H9 (cell line): ENCODE results near the gene RNF31. TPM values are rescaled to one million over a fixed set of nuclear protein-coding genes. Genes with fewer than 3 reads are reported as not detected.
A peak's percentile ranks its signal among the peaks of the same experiment; 100 is the strongest.

Experiments used
- DNase-seq: peaks from one replicate; pipeline ENCODE4 v3.0.0-alpha.2; 2017
- H2AFZ ChIP-seq: one replicate; pipeline ENCODE4 v1.6.1; 2013; ENCODE audit warnings: mild to moderate bottlenecking, low read length, control low read depth, moderate library complexity
- H2AK5ac ChIP-seq: 2 replicates; pipeline ENCODE4 v1.6.1; 2013; ENCODE audit warnings: low read length, control low read depth, mixed read lengths; ENCODE audit not compliant: insufficient read length
- H2BK120ac ChIP-seq: one replicate; pipeline ENCODE4 v1.6.1; 2013; ENCODE audit warnings: low read depth, mild to moderate bottlenecking, low read length, control low read depth, inconsistent platforms; ENCODE audit not compliant: poor library complexity, severe bottlenecking
- H2BK12ac ChIP-seq: 2 replicates; pipeline ENCODE4 v1.6.1; 2013; ENCODE audit warnings: low read length, control low read depth, mixed read lengths, low read depth; ENCODE audit not compliant: insufficient read length
- H2BK15ac ChIP-seq: 2 replicates; pipeline ENCODE4 v1.6.1; 2013; ENCODE audit warnings: low read depth, low read length, control low read depth
- H2BK20ac ChIP-seq: one replicate; pipeline ENCODE4 v1.6.1; 2013; ENCODE audit warnings: low read depth, mild to moderate bottlenecking, low read length, control low read depth, inconsistent platforms; ENCODE audit not compliant: poor library complexity, severe bottlenecking
- H2BK5ac ChIP-seq: 2 replicates; pipeline ENCODE4 v1.6.1; 2013; ENCODE audit warnings: low read length, control low read depth, mixed read lengths; ENCODE audit not compliant: insufficient read length
- H3K14ac ChIP-seq: 2 replicates; pipeline ENCODE4 v1.6.1; 2013; ENCODE audit warnings: low read length, control low read depth; ENCODE audit not compliant: insufficient read depth
- H3K18ac ChIP-seq: 2 replicates; pipeline ENCODE4 v1.6.1; 2013; ENCODE audit warnings: low read depth, mild to moderate bottlenecking, mixed read lengths, low read length, control low read depth; ENCODE audit not compliant: insufficient read length
- H3K23ac ChIP-seq: 2 replicates; pipeline ENCODE4 v1.6.1; 2013; ENCODE audit warnings: low read length, control low read depth, mixed read lengths, low read depth; ENCODE audit not compliant: insufficient read length
- H3K23me2 ChIP-seq: 2 replicates; pipeline ENCODE4 v1.6.1; 2013; ENCODE audit warnings: low read depth, mild to moderate bottlenecking, mixed read lengths, low read length, control low read depth; ENCODE audit not compliant: insufficient read length, poor library complexity, severe bottlenecking
- H3K27ac ChIP-seq: 2 replicates; pipeline ENCODE4 v1.5.1; 2013; ENCODE audit warnings: low read length, control low read depth, mixed read lengths, low read depth; ENCODE audit not compliant: insufficient read length
- H3K27me3 ChIP-seq: 2 replicates; pipeline ENCODE4 v1.6.1; 2013; ENCODE audit warnings: low read length, control low read depth, inconsistent platforms; ENCODE audit not compliant: insufficient read depth
- H3K4ac ChIP-seq: 2 replicates; pipeline ENCODE4 v1.6.1; 2013; ENCODE audit warnings: low read depth, mild to moderate bottlenecking, control low read depth, inconsistent platforms, low read length, moderate library complexity
- H3K4me1 ChIP-seq: 2 replicates; pipeline ENCODE4 v1.6.1; 2013; ENCODE audit warnings: low read length, control low read depth, inconsistent platforms; ENCODE audit not compliant: insufficient read depth
- H3K4me2 ChIP-seq: 2 replicates; pipeline ENCODE4 v1.6.1; 2013; ENCODE audit warnings: low read length, control low read depth, mixed read lengths; ENCODE audit not compliant: insufficient read length, insufficient read depth
- H3K56ac ChIP-seq: 2 replicates; pipeline ENCODE4 v1.6.1; 2013; ENCODE audit warnings: low read depth, mild to moderate bottlenecking, mixed read lengths, low read length, control low read depth; ENCODE audit not compliant: insufficient read length
- H3K79me1 ChIP-seq: 2 replicates; pipeline ENCODE4 v1.6.1; 2013; ENCODE audit warnings: low read depth, mild to moderate bottlenecking, moderate library complexity, low read length, control low read depth, inconsistent platforms; ENCODE audit not compliant: insufficient read depth, poor library complexity, severe bottlenecking
- H3K79me2 ChIP-seq: 2 replicates; pipeline ENCODE4 v1.6.1; 2013; ENCODE audit warnings: low read length, control low read depth, inconsistent platforms; ENCODE audit not compliant: insufficient read depth
- H3K9ac ChIP-seq: 2 replicates; pipeline ENCODE4 v1.6.1; 2013; ENCODE audit warnings: low read length, control low read depth, mixed read lengths; ENCODE audit not compliant: insufficient read length; ENCODE audit errors: extremely low read depth
- H3K9me3 ChIP-seq: one replicate; pipeline ENCODE4 v1.6.1; 2013; ENCODE audit warnings: low read depth, low read length, inconsistent platforms; ENCODE audit not compliant: control insufficient read depth
- H3T11ph ChIP-seq: one replicate; pipeline ENCODE4 v1.6.1; 2013; ENCODE audit warnings: mild to moderate bottlenecking, low read length, control low read depth, inconsistent platforms
- H4K20me1 ChIP-seq: one replicate; pipeline ENCODE4 v1.6.1; 2013; ENCODE audit not compliant: control insufficient read depth, insufficient read length, insufficient read depth
- H4K5ac ChIP-seq: 2 replicates; pipeline ENCODE4 v1.6.1; 2013; ENCODE audit warnings: low read depth, mild to moderate bottlenecking, mixed read lengths, low read length, control low read depth; ENCODE audit not compliant: insufficient read length
- H4K8ac ChIP-seq: replicated peaks from 2 replicates; pipeline ENCODE4 v1.6.1; 2013; ENCODE audit warnings: low read length, control low read depth, mixed read lengths, low read depth; ENCODE audit not compliant: insufficient read length
- H4K91ac ChIP-seq: 2 replicates; pipeline ENCODE4 v1.6.1; 2013; ENCODE audit warnings: low read depth, mild to moderate bottlenecking, moderate library complexity, mixed read lengths, low read length, control low read depth; ENCODE audit not compliant: insufficient read length
- H3K27ac Mint-ChIP-seq, 3 experiments: 2 replicates in 2 of 3; 3 replicates in 1 of 3; pipeline ENCODE4 v1.8.0; 2020 to 2021; ENCODE audit warnings: mixed read lengths in 3 of 3, mild to moderate bottlenecking in 1 of 3, moderate library complexity in 1 of 3
- H3K27me3 Mint-ChIP-seq: 2 replicates; pipeline ENCODE4 v1.8.0; 2021; ENCODE audit warnings: low read depth, mild to moderate bottlenecking, moderate library complexity, mixed read lengths
- H3K36me3 Mint-ChIP-seq, 3 experiments: 2 replicates in 2 of 3; 3 replicates in 1 of 3; pipeline ENCODE4 v1.8.0; 2020 to 2021; ENCODE audit warnings: low read depth in 3 of 3, mixed read lengths in 3 of 3; ENCODE audit not compliant: insufficient read depth in 1 of 3
- H3K4me1 Mint-ChIP-seq, 2 experiments: 2 replicates each; pipeline ENCODE4 v1.8.0; 2020; ENCODE audit warnings: mixed read lengths in 2 of 2
- H3K4me3 Mint-ChIP-seq, 2 experiments: 2 replicates in 1 of 2; 3 replicates in 1 of 2; pipeline ENCODE4 v1.8.0; 2020 to 2021; ENCODE audit warnings: mild to moderate bottlenecking in 2 of 2, mixed read lengths in 2 of 2, moderate library complexity in 1 of 2
- H3K9me3 Mint-ChIP-seq, 2 experiments: 2 replicates in 1 of 2; 3 replicates in 1 of 2; pipeline ENCODE4 v1.8.0; 2020; ENCODE audit warnings: mild to moderate bottlenecking in 2 of 2, mixed read lengths in 2 of 2, moderate library complexity in 1 of 2
- WGBS: extraction: QIAGEN DNeasy Blood & Tissue Kit; methylation state at CpG from one replicate; pipeline ENCODE4 v1.1.7; 2013; ENCODE audit warnings: missing lambda C conversion rate, low lambda C conversion rate, mixed read lengths; ENCODE audit not compliant: insufficient read length; ENCODE audit errors: extremely low coverage; 5-methylcytosine and 5-hydroxymethylcytosine counted together
- total RNA-seq: library from RNA; stranded (reverse); gene quantifications from 2 replicates; pipeline ENCODE4 v1.2.1, GENCODE V29; 2021
- TF ChIP-seq, protein P1 (sequence below): fragments of 200-600 bp; sonication (generic); conservative IDR thresholded peaks from 3 replicates; pipeline ENCODE4 v1.8.0; 2021; ENCODE audit warnings: antibody characterized with exemption, mild to moderate bottlenecking

Gene RNF31
- total RNA-seq, 1 experiment from 2014 or later = 87.3 TPM

DNA sequence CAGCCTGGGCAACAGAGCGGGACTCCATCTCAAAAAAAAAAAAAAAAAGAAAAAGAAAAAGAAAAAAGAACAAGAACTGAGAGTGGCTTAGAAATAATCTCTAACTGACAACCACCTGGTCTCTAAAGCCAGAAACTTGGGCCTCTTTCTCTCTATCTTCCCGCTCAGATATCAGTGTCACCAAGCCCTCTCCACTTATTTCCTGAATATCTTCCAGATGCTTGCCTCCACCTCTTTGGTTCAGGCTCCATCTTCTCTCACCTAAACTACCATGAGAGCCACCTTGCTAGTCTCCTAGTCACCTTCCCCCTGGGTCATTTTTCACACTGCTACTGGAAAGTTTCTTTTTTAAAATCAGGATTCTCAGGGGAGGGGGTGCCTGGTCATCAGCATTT lies 49.8 kb downstream of the RNF31 start:
- Histone ChIP-seq H2AK5ac (no peak overlapping the region), H3T11ph (no peak overlapping the region), H3K79me2 (no peaks in the 10 kb centered on the region), H2BK12ac (no peak overlapping the region), H3K4me2 (no peak overlapping the region), H3K4ac (no peak overlapping the region), H3K14ac (no peak overlapping the region), H3K56ac (no peak overlapping the region), H3K9ac (no peak overlapping the region), H4K91ac (no peak overlapping the region), H3K9me3 (peaks cover 5% of the 10 kb centered on the region), H4K5ac (no peak overlapping the region), H3K23ac (no peak overlapping the region), H3K27me3 (no peaks in the 10 kb centered on the region), H4K20me1 (no peaks in the 10 kb centered on the region), H2BK15ac (no peak overlapping the region), H2BK5ac (no peak overlapping the region), H2BK20ac (no peak overlapping the region), H4K8ac (no peak overlapping the region), H3K23me2 (peaks cover 8% of the 10 kb centered on the region), H3K27ac (no peak overlapping the region), H3K18ac (no peak overlapping the region), H2BK120ac (no peak overlapping the region), H3K4me1 (no peaks in the 10 kb centered on the region), H3K79me1 (no peaks in the 10 kb centered on the region), H2AFZ (no peak overlapping the region)
- peaks cover 28 to 55% (median 53%) of the 10 kb centered on the region in 3 experiments for H3K36me3 Mint-ChIP-seq
- H3K4me1 Mint-ChIP-seq = peaks cover 27 to 32% of the 10 kb centered on the region in 2 experiments
- no peak for DNase-seq
- WGBS = no CpG with 5 or more reads among the region's 2 CpGs
- peaks cover 8% of the 10 kb centered on the region in 2 experiments for H3K9me3 Mint-ChIP-seq
- H3K4me3 Mint-ChIP-seq = peak overlapping the region; percentile 92 to 98
- TF ChIP-seq, protein P1, sequence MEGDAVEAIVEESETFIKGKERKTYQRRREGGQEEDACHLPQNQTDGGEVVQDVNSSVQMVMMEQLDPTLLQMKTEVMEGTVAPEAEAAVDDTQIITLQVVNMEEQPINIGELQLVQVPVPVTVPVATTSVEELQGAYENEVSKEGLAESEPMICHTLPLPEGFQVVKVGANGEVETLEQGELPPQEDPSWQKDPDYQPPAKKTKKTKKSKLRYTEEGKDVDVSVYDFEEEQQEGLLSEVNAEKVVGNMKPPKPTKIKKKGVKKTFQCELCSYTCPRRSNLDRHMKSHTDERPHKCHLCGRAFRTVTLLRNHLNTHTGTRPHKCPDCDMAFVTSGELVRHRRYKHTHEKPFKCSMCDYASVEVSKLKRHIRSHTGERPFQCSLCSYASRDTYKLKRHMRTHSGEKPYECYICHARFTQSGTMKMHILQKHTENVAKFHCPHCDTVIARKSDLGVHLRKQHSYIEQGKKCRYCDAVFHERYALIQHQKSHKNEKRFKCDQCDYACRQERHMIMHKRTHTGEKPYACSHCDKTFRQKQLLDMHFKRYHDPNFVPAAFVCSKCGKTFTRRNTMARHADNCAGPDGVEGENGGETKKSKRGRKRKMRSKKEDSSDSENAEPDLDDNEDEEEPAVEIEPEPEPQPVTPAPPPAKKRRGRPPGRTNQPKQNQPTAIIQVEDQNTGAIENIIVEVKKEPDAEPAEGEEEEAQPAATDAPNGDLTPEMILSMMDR = no peak
- H3K27me3 Mint-ChIP-seq = no peaks in the 10 kb centered on the region
- peak overlapping the region in 2 of 3 experiments; percentile 57 to 78; a peak in 3 of 7 replicates for H3K27ac Mint-ChIP-seq
